SU-DHL-6 (cell line): ENCODE measurements around the gene CYP19A1.

ENCODE experiments used
- H2AFZ ChIP-seq: fragments of 200-600 bp; sonication (generic); 2 replicates; pipeline ENCODE4 v1.6.1; 2014; ENCODE audit warnings: low read depth, mild to moderate bottlenecking, moderate library complexity, mixed read lengths, antibody characterized with exemption, low read length; ENCODE audit not compliant: severe bottlenecking
- H3F3A ChIP-seq: fragments of 200-600 bp; shearing (Covaris generic); 2 replicates; pipeline ENCODE4 v1.6.0; 2016; ENCODE audit warnings: antibody characterized with exemption, mild to moderate bottlenecking; ENCODE audit not compliant: insufficient read depth
- H3K27ac ChIP-seq: fragments of 200-600 bp; sonication (generic); 2 replicates; pipeline ENCODE4 v1.5.1; 2016; ENCODE audit warnings: low read depth, mild to moderate bottlenecking, low read length, moderate library complexity, mixed read lengths
- H3K27me3 ChIP-seq: fragments of 200-600 bp; sonication (generic), shearing (Covaris generic); 2 replicates; pipeline ENCODE4 v1.6.0; 2014; ENCODE audit warnings: mild to moderate bottlenecking, low read length
- H3K36me3 ChIP-seq: fragments of 200-600 bp; sonication (generic); 2 replicates; pipeline ENCODE4 v1.6.1; 2014; ENCODE audit warnings: mild to moderate bottlenecking, low read length, mixed read lengths
- H3K4me2 ChIP-seq: fragments of 300-600, 200-600 bp; shearing (Covaris generic), sonication (generic); 2 replicates; pipeline ENCODE4 v1.6.0; 2014; ENCODE audit warnings: low read length, low read depth, mild to moderate bottlenecking; ENCODE audit not compliant: poor library complexity, severe bottlenecking
- H3K4me3 ChIP-seq: fragments of 200-600 bp; sonication (generic); 2 replicates; pipeline ENCODE4 v1.5.1; 2014; ENCODE audit warnings: antibody characterized with exemption, low read length, mild to moderate bottlenecking, mixed read lengths; ENCODE audit not compliant: insufficient read depth, poor library complexity, severe bottlenecking
- H3K79me2 ChIP-seq: fragments of 200-600 bp; sonication (generic); 2 replicates; pipeline ENCODE4 v1.6.1; 2014; ENCODE audit warnings: mild to moderate bottlenecking, low read length, moderate library complexity; ENCODE audit not compliant: insufficient read depth
- H3K9ac ChIP-seq: fragments of 200-600 bp; sonication (generic); 2 replicates; pipeline ENCODE4 v1.7.0; 2014; ENCODE audit warnings: mild to moderate bottlenecking, low read length
- H3K9me2 ChIP-seq: fragments of 200-600 bp; sonication (generic); replicated peaks from 2 replicates; pipeline ENCODE4 v1.6.1; 2014; ENCODE audit warnings: low read length; ENCODE audit not compliant: insufficient read depth
- H3K9me3 ChIP-seq: fragments of 200-600 bp; sonication (generic); 2 replicates; pipeline ENCODE4 v1.6.1; 2014; ENCODE audit warnings: low read length, mixed read lengths; ENCODE audit not compliant: insufficient read depth
- H4K20me1 ChIP-seq: fragments of 200-600 bp; sonication (generic); 2 replicates; pipeline ENCODE4 v1.6.1; 2014; ENCODE audit warnings: low read depth, mild to moderate bottlenecking, antibody characterized with exemption, low read length, moderate library complexity, mixed read lengths
- CTCF ChIP-seq: fragments of 200-600 bp; sonication (generic); IDR thresholded peaks from one replicate; pipeline ENCODE4 v1.5.1; 2017; ENCODE audit warnings: antibody characterized with exemption, mild to moderate bottlenecking, low read length, moderate library complexity; ENCODE audit not compliant: insufficient read depth, poor library complexity, severe bottlenecking
- EZH2phosphoT487 ChIP-seq: fragments of 200-600 bp; sonication (generic), shearing (Covaris generic); conservative IDR thresholded peaks from 2 replicates; pipeline ENCODE4 v1.6.1; 2018; ENCODE audit warnings: mild to moderate bottlenecking, antibody characterized with exemption, low read length, moderate library complexity, mixed read lengths

CYP19A1 gene

DNA sequence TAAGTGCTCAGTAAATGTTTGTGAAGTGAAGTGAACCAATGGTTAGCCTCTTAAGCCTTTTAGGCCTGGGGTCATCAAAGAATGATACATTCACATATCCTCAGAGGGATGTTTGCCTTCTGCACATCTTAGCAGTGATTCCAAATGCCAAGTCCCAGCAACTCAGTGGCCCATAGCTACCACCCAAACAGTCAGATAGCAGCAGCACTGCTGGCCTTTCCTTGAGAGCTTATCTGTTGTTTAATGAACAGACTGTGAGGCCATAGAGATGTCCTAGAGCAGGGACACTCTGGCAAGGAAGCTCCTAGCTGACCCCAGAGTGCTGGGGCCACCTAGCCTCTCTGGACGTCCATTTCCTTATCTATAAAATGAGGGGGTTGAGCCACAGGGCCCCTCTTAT is 86.8 kb downstream of the CYP19A1 start:
- H3K36me3 ChIP-seq, result no peaks in the 10 kb centered on the region
- no peak overlapping the region for H3K4me2 ChIP-seq
- H2AFZ ChIP-seq, result no peak overlapping the region
- no peaks in the 10 kb centered on the region for H3K9me3 ChIP-seq
- no peak overlapping the region for H3K4me3 ChIP-seq
- no peaks in the 10 kb centered on the region for H3K9me2 ChIP-seq
- H3F3A ChIP-seq, result no peaks in the 10 kb centered on the region
- H3K27me3 ChIP-seq, result no peaks in the 10 kb centered on the region
- H3K9ac ChIP-seq, result no peak overlapping the region
- H3K27ac ChIP-seq, result no peak overlapping the region
- no peaks in the 10 kb centered on the region for H3K79me2 ChIP-seq
- TF ChIP-seq EZH2phosphoT487, result no peak
- TF ChIP-seq CTCF, result no peak
- H4K20me1 ChIP-seq, result no peaks in the 10 kb centered on the region

GRCh38 chr15:51250217-51251011 is 88.0 kb downstream of the CYP19A1 start:
- H3K4me2 ChIP-seq, result no peak overlapping the region
- no peaks in the 10 kb centered on the region for H3K36me3 ChIP-seq
- no peak overlapping the region for H3K27ac ChIP-seq
- TF ChIP-seq EZH2phosphoT487 (no peak), CTCF (no peak)
- H4K20me1 ChIP-seq, result no peaks in the 10 kb centered on the region
- H3K79me2 ChIP-seq, result no peaks in the 10 kb centered on the region
- no peaks in the 10 kb centered on the region for H3K27me3 ChIP-seq
- no peak overlapping the region for H2AFZ ChIP-seq
- H3K9ac ChIP-seq, result no peak overlapping the region
- no peaks in the 10 kb centered on the region for H3F3A ChIP-seq
- no peaks in the 10 kb centered on the region for H3K9me3 ChIP-seq
- H3K9me2 ChIP-seq, result no peaks in the 10 kb centered on the region
- H3K4me3 ChIP-seq, result no peak overlapping the region

DNA sequence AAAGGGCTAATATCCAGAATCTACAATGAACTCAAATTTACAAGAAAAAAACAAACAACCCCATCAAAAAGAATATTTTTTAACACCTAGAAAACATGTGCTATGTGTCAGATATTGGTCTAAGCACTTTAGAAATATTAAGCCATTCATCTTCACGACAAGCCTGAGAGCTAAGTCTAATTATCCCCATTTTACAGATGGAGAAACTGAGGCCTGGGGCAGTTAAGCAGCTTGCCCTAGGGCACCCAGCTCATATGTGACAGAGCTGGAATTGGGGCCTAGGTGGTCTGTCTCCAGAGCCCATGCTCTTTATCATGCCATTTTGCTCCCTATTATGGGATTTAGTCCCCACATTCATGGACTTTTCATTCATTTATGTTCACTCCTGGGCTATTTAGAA is 92.8 kb downstream of the CYP19A1 start:
- Histone ChIP-seq H3K27ac (no peak overlapping the region), H3K9me3 (no peaks in the 10 kb centered on the region), H3K4me2 (no peak overlapping the region)

More for the DNA sequence above, 92.8 kb downstream of the CYP19A1 start:
- H3F3A ChIP-seq, result no peaks in the 10 kb centered on the region
- TF ChIP-seq CTCF, result no peak
- TF ChIP-seq EZH2phosphoT487, result no peak
- no peaks in the 10 kb centered on the region for H4K20me1 ChIP-seq
- no peak overlapping the region for H3K4me3 ChIP-seq
- no peak overlapping the region for H2AFZ ChIP-seq
- H3K79me2 ChIP-seq, result no peaks in the 10 kb centered on the region
- no peak overlapping the region for H3K9ac ChIP-seq
- H3K9me2 ChIP-seq, result no peaks in the 10 kb centered on the region
- H3K36me3 ChIP-seq, result no peaks in the 10 kb centered on the region
- H3K27me3 ChIP-seq, result no peaks in the 10 kb centered on the region
